GM23248 (cell line): ENCODE results near the gene NFATC3.

Experiments
- EZH2 ChIP-seq: fragments of 200-600 bp; sonication (generic); IDR thresholded peaks from 2 replicates; pipeline ENCODE4 v1.6.1; 2018; ENCODE audit warnings: antibody characterized with exemption, mild to moderate bottlenecking; ENCODE audit not compliant: insufficient read depth, poor library complexity, severe bottlenecking
- EZH2phosphoT487 ChIP-seq: fragments of 200-600 bp; sonication (generic); IDR thresholded peaks from 2 replicates; pipeline ENCODE4 v1.6.1; 2018; ENCODE audit warnings: antibody characterized with exemption, moderate library complexity, mild to moderate bottlenecking, low read depth; ENCODE audit not compliant: insufficient read depth

GRCh38 chr16:68270353-68270752 lies 185.2 kb downstream of the NFATC3 start:
- TF ChIP-seq EZH2phosphoT487: no peak
- TF ChIP-seq EZH2: no peak
